Endothelial cell of umbilical vein (primary cell): ENCODE measurements around the gene CCDC18. TPM values are rescaled to one million over a fixed set of nuclear protein-coding genes. Genes with fewer than 3 reads are reported as not detected.

Experiments
- BruUV-seq: library from RNA; stranded (reverse); fragments of 400-500 nt; replicated peaks from 2 replicates; lab custom pipeline; 2021; lab: Mats Ljungman, UMichigan
- CTCF ChIA-PET: fragments of 300-600, 350-600 bp; sonication (Branson Sonifier 250); formaldehyde crosslinking; loops from one replicate; lab custom pipeline; 2021; ENCODE audit warnings: antibody characterized with exemption, inconsistent platforms; lab: Charles Lee
- POLR2A ChIA-PET: fragments of 300-600, 350-600 bp; sonication (Branson Sonifier 250); formaldehyde crosslinking; loops from one replicate; lab custom pipeline; 2021; ENCODE audit warnings: antibody characterized with exemption, inconsistent platforms; lab: Charles Lee
- DNase-seq: peaks from one replicate; pipeline ENCODE4 v3.0.0-alpha.2; 2011; ENCODE audit warnings: low read depth, low spot score
- FAIRE-seq: peaks from 2 replicates; lab custom pipeline; 2011; peaks lifted over from hg19 to GRCh38; lab: Jason Lieb, UNC
- H2AFZ ChIP-seq: 2 replicates; pipeline ENCODE4 v1.6.0; 2012; ENCODE audit warnings: low read depth, low read length, control low read depth, inconsistent platforms
- H3K27ac ChIP-seq: 2 replicates; pipeline ENCODE4 v1.5.1; 2011; ENCODE audit warnings: low read depth, mild to moderate bottlenecking, control low read depth, low read length, moderate library complexity; ENCODE audit not compliant: insufficient read depth
- H3K27me3 ChIP-seq, 2 experiments: 2 replicates each; pipeline versions ENCODE4 v1.6.0 to v1.6.1; 2011; ENCODE audit warnings: low read length in 2 of 2, mixed read lengths in 1 of 2; ENCODE audit not compliant: control insufficient read depth in 2 of 2, insufficient read depth in 2 of 2
- H3K36me3 ChIP-seq, 2 experiments: 2 replicates in 1 of 2; 3 replicates in 1 of 2; pipeline ENCODE4 v1.5.1; 2011; ENCODE audit warnings: low read length in 2 of 2, mild to moderate bottlenecking in 1 of 2, moderate library complexity in 1 of 2; ENCODE audit not compliant: control insufficient read depth in 2 of 2, insufficient read depth in 2 of 2; ENCODE audit errors: extremely low read depth in 1 of 2
- H3K4me1 ChIP-seq: 3 replicates; pipeline ENCODE4 v1.5.1; 2011; ENCODE audit warnings: mild to moderate bottlenecking, low read length; ENCODE audit not compliant: control insufficient read depth, insufficient read depth; ENCODE audit errors: extremely low read depth
- H3K4me2 ChIP-seq: 2 replicates; pipeline ENCODE4 v1.6.1; 2011; ENCODE audit warnings: low read length, control low read depth, mixed read lengths; ENCODE audit not compliant: insufficient read depth
- H3K4me3 ChIP-seq, 3 experiments: fragments of 200-600 bp in 1 of 3; sonication (generic), shearing (Covaris generic) in 1 of 3; replicated peaks in 1 of 3; 2 replicates each; pipeline ENCODE4 v1.5.1; 2011 to 2016; ENCODE audit warnings: control low read depth in 3 of 3, low read length in 3 of 3, mild to moderate bottlenecking in 2 of 3, inconsistent platforms in 1 of 3, low read depth in 1 of 3, moderate library complexity in 1 of 3; ENCODE audit not compliant: insufficient read depth in 1 of 3
- H3K79me2 ChIP-seq: 2 replicates; pipeline ENCODE4 v1.6.0; 2012; ENCODE audit warnings: low read length, inconsistent platforms; ENCODE audit not compliant: control insufficient read depth, insufficient read depth
- H3K9ac ChIP-seq: replicated peaks from 2 replicates; pipeline ENCODE3; 2011; ENCODE audit warnings: low read length, control low read depth; ENCODE audit not compliant: insufficient read depth; ENCODE audit errors: extremely low read depth
- H3K9me1 ChIP-seq: replicated peaks from 3 replicates; pipeline ENCODE4 v1.6.0; 2011; ENCODE audit warnings: mild to moderate bottlenecking, low read length; ENCODE audit not compliant: control insufficient read depth, insufficient read depth; ENCODE audit errors: extremely low read depth
- H3K9me3 ChIP-seq: replicated peaks from 2 replicates; pipeline ENCODE4 v1.5.1; 2012; ENCODE audit warnings: low read length, inconsistent platforms; ENCODE audit not compliant: control insufficient read depth, insufficient read depth
- H4K20me1 ChIP-seq: replicated peaks from 2 replicates; pipeline ENCODE3; 2011; ENCODE audit warnings: mild to moderate bottlenecking, low read length; ENCODE audit not compliant: control insufficient read depth, insufficient read depth; ENCODE audit errors: extremely low read depth
- EZH2 ChIP-seq: IDR thresholded peaks from 2 replicates; pipeline ENCODE4 v1.6.1; 2012; ENCODE audit warnings: borderline replicate concordance, low read depth, mild to moderate bottlenecking, moderate library complexity, low read length, inconsistent platforms; ENCODE audit not compliant: severe bottlenecking
- FOS ChIP-seq: IDR thresholded peaks from 2 replicates; pipeline ENCODE4 v1.6.1; 2011; ENCODE audit warnings: mild to moderate bottlenecking, low read length, moderate library complexity, borderline replicate concordance; ENCODE audit not compliant: insufficient read depth
- GATA2 ChIP-seq: IDR thresholded peaks from 2 replicates; pipeline ENCODE4 v1.7.0; 2011; ENCODE audit warnings: low read depth, mild to moderate bottlenecking, moderate library complexity, mixed read lengths, low read length; ENCODE audit not compliant: insufficient read length, insufficient read depth
- JUN ChIP-seq: IDR thresholded peaks from 2 replicates; pipeline ENCODE4 v1.6.1; 2011; ENCODE audit warnings: borderline replicate concordance, low read depth; ENCODE audit not compliant: insufficient read length, insufficient read depth
- MYC ChIP-seq: IDR thresholded peaks from one replicate; pipeline ENCODE4 v1.6.1; 2011; ENCODE audit warnings: mild to moderate bottlenecking, low read depth, low read length
- POLR2A ChIP-seq: IDR thresholded peaks from 2 replicates; pipeline ENCODE4 v1.6.1; 2012; ENCODE audit warnings: low read depth, mild to moderate bottlenecking, control low read depth, low read length
- POLR2AphosphoS5 ChIP-seq: IDR thresholded peaks from 2 replicates; pipeline ENCODE4 v1.6.1; 2012; ENCODE audit warnings: low read depth, mild to moderate bottlenecking, control low read depth, low read length, moderate library complexity; ENCODE audit not compliant: insufficient read depth
- dilution Hi-C: fragments of 300-500 bp; cut with MboI; formaldehyde crosslinking; loops from one replicate; pipeline ENCODE4 v1.15.0; 2019; ENCODE audit warnings: low sequenced_read_pairs; ENCODE audit not compliant: extremely low pct_ligation_motif_present
- intact Hi-C: fragments of 100-400 bp; cut with micrococcal nuclease; formaldehyde crosslinking; loops from one replicate; pipeline ENCODE4 v1.10.0; 2022
- polyA plus RNA-seq, 4 experiments: library from polyadenylated mRNA; depleted of rRNA in 3 of 4; stranded (reverse) in 3 of 4; unstranded in 1 of 4; fragments of >200 nt; gene quantifications; 2 replicates each; pipeline versions ENCODE4 v1.2.1 to v1.2.3, GENCODE V29; 2011 to 2012; ENCODE audit warnings: missing spikeins in 1 of 4
- total RNA-seq: library from RNA; stranded (reverse); gene quantifications from 2 replicates; pipeline ENCODE4 v1.2.3, GENCODE V29; 2021
- TF ChIP-seq, protein P1 (sequence below): IDR thresholded peaks from 2 replicates; pipeline ENCODE4 v1.6.1; 2011; ENCODE audit not compliant: insufficient read depth, insufficient read length
- TF ChIP-seq, protein P2 (sequence below), 2 donors: IDR thresholded peaks; 1 replicate in 1 of 2; 2 replicates in 1 of 2; pipeline ENCODE4 v1.5.1; 2011; ENCODE audit warnings: low read length in 2 of 2, mild to moderate bottlenecking in 2 of 2, moderate library complexity in 2 of 2, control low read depth in 1 of 2, inconsistent platforms in 1 of 2, low read depth in 1 of 2; ENCODE audit not compliant: insufficient read depth in 1 of 2; ENCODE audit errors: extremely low read depth in 1 of 2

The CCDC18 gene
- total and polyA plus RNA-seq, 2 donors (not counting 3 experiments of a cell fraction or from before 2014, with no cell fraction given) = 2.2 to 11.2 TPM

DNA sequence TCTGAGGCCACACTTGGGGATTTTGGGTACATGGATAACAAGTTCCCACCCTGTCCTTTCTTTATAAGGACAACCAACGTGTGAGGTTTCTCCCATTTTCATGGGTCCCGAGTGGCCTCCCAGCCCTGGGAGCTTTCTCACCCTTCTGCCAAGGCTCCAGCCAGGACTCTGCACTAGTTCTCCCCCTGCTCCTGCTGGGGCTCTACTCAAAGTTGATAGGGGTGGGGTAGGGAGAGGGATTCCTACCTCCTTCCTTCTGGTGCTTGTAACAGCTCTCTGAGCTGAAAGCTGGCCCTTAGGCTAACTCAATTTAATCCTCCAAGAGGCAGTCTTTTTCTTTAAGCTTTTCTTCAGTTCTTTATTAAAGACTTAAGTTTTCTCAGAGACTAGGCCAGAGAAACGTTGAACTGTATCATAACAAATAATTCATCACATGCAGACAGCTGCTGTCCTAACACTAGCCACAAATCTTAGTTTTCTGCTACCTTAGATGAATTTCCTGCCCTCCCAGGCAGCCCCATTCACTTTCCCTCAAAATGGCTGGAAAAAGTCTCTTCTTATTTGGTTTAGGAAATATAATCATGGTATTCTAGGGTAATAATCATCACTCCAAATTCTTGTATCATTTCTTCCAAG is 142.8 kb downstream of the CCDC18 start:
- Histone ChIP-seq H4K20me1 (no peaks in the 10 kb centered on the region), H3K27ac (no peak overlapping the region), H3K79me2 (no peaks in the 10 kb centered on the region), H2AFZ (no peak overlapping the region), H3K4me3 (no peak overlapping the region), H3K4me2 (no peak overlapping the region), H3K9me3 (no peaks in the 10 kb centered on the region), H3K27me3 (no peaks in the 10 kb centered on the region), H3K4me1 (no peaks in the 10 kb centered on the region), H3K9ac (no peak overlapping the region), H3K36me3 (no peaks in the 10 kb centered on the region), H3K9me1 (no peaks in the 10 kb centered on the region)
- intact Hi-C loops (no loop called here), dilution Hi-C loops (no loop called here)
- no peak for DNase-seq
- POLR2A ChIA-PET = interaction anchor here (0.8 kb wide), 1 partner anchor 15 kb away, joined by 4 read pairs; no protein-coding TSS in a partner anchor
- CTCF ChIA-PET = interaction anchor here (0.5 to 3.0 kb wide), 2 partner anchors 19 to 194 kb away, joined by 3 to 17 read pairs; no protein-coding TSS in a partner anchor
- BruUV-seq = no TSS peak
- TF ChIP-seq FOS (no peak), JUN (no peak), POLR2A (no peak), EZH2 (no peak), POLR2AphosphoS5 (no peak), GATA2 (no peak), MYC (no peak)
- TF ChIP-seq, protein P1, sequence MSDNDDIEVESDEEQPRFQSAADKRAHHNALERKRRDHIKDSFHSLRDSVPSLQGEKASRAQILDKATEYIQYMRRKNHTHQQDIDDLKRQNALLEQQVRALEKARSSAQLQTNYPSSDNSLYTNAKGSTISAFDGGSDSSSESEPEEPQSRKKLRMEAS = no peak
- TF ChIP-seq, protein P2, sequence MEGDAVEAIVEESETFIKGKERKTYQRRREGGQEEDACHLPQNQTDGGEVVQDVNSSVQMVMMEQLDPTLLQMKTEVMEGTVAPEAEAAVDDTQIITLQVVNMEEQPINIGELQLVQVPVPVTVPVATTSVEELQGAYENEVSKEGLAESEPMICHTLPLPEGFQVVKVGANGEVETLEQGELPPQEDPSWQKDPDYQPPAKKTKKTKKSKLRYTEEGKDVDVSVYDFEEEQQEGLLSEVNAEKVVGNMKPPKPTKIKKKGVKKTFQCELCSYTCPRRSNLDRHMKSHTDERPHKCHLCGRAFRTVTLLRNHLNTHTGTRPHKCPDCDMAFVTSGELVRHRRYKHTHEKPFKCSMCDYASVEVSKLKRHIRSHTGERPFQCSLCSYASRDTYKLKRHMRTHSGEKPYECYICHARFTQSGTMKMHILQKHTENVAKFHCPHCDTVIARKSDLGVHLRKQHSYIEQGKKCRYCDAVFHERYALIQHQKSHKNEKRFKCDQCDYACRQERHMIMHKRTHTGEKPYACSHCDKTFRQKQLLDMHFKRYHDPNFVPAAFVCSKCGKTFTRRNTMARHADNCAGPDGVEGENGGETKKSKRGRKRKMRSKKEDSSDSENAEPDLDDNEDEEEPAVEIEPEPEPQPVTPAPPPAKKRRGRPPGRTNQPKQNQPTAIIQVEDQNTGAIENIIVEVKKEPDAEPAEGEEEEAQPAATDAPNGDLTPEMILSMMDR (IDR thresholded peaks at IDR 0.05; ENCODE audit: extremely low read depth in 1 of 2, insufficient read depth in 1 of 2, low read depth in 1 of 2, low read length in 2 of 2) = no peak
- no peak for FAIRE-seq
